SH-SY5Y (cell line): ENCODE data around the gene FLRT2.

ENCODE experiments used
- GATA2 ChIP-seq: IDR thresholded peaks from 2 replicates; pipeline ENCODE4 v1.6.1; 2011; ENCODE audit warnings: mild to moderate bottlenecking, low read depth, low read length
- GATA3 ChIP-seq: IDR thresholded peaks from 2 replicates; pipeline ENCODE4 v1.6.1; 2011; ENCODE audit warnings: low read depth, mild to moderate bottlenecking, low read length, moderate library complexity

DNA sequence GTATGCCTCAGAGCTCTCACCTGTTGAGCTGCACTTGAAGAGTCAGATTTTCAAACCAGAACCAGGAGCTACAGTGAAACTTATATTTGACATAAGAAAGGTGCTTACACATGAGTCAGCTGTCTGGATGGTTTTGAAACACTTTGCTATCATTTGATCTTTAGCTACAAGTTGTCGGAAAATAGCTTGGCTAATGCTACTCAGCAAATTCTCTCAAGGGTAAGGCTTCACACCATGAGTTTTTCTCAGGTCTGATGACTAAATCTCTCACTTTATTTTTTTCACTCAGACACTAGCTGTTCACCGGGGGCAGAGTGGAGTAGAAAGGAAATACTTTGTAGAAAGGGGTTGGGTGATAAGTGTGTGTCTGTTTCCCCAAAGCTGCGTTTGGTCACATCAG is 171.8 kb downstream of the FLRT2 start:
- TF ChIP-seq GATA2 (no peak), GATA3 (no peak)
